OCI-LY3 (cell line): Measurements from ENCODE around the gene CCNL1.

Experiments used
- EZH2phosphoT487 ChIP-seq: fragments of 200-600 bp; shearing (Covaris generic); IDR thresholded peaks from 2 replicates; pipeline ENCODE4 v1.6.1; 2018; ENCODE audit warnings: antibody characterized with exemption, mixed run types, low read depth
- TF ChIP-seq, protein P1 (sequence below): fragments of 200-600, 300-600 bp; sonication (generic); IDR thresholded peaks from 2 replicates; pipeline ENCODE4 v1.5.1; 2014; ENCODE audit warnings: antibody characterized with exemption, low read length, low read depth

DNA sequence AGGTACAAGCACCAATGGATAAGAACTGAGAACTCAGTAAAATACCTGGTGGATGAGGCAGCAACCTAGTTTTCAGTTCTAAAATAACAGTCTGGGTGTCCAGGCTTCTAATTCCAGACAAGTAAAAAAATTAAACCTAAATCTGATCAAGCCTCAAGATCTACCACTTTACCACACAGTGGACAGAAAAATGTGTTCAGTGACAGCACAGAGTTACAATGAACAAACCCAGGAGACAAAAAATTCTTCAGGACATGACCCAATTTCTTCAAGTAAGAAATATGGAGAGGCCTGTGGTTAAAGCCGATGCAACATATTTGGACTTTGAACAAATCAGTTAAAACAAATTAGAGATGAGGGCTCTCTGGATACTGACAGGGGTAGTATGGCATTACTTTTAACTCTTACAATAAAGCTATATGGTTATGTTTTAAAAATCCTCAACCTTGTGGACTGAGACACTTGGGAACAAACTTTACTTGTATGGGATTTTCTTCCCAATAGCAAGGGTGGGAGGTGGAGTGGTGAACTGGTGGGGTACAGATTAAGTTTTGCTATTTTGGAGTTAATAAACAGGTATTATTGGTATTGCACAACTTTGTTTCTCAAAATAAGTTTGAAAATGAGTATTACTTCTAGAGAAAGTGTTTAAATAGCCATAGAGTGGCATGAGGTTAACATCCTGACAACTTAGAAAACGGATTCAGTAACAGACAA, 14.2 kb downstream of the CCNL1 start:
- TF ChIP-seq, protein P1, sequence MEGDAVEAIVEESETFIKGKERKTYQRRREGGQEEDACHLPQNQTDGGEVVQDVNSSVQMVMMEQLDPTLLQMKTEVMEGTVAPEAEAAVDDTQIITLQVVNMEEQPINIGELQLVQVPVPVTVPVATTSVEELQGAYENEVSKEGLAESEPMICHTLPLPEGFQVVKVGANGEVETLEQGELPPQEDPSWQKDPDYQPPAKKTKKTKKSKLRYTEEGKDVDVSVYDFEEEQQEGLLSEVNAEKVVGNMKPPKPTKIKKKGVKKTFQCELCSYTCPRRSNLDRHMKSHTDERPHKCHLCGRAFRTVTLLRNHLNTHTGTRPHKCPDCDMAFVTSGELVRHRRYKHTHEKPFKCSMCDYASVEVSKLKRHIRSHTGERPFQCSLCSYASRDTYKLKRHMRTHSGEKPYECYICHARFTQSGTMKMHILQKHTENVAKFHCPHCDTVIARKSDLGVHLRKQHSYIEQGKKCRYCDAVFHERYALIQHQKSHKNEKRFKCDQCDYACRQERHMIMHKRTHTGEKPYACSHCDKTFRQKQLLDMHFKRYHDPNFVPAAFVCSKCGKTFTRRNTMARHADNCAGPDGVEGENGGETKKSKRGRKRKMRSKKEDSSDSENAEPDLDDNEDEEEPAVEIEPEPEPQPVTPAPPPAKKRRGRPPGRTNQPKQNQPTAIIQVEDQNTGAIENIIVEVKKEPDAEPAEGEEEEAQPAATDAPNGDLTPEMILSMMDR, result no peak
- no peak for TF ChIP-seq EZH2phosphoT487
